ENCODE data around the gene UBE2H. TPM values are rescaled to one million over a fixed set of nuclear protein-coding genes. Genes with fewer than 3 reads are reported as not detected.

The UBE2H gene
- polyA plus RNA-seq, 4 donors: 15.0 to 38.8 (median 18.6) TPM

DNA sequence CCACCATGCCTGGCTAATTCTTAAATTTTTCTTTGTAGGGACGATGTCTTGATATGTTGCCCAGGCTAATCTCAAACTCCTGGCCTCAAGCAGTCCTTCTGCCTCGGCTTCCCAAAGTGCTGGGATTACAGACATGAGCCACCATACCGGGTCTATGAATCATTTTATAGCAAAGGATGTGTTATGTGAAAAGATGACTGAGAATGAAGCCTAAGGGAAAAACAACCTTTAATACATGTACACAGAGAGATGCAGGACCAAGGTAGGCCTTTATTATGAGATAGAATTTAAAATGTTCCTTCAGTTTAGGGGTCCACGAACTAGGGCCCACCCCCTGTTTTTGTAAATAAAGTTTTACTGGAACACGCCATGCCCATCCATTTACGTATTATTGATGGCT lies 41.0 kb downstream of the UBE2H start:
- no peak for FAIRE-seq

DNA sequence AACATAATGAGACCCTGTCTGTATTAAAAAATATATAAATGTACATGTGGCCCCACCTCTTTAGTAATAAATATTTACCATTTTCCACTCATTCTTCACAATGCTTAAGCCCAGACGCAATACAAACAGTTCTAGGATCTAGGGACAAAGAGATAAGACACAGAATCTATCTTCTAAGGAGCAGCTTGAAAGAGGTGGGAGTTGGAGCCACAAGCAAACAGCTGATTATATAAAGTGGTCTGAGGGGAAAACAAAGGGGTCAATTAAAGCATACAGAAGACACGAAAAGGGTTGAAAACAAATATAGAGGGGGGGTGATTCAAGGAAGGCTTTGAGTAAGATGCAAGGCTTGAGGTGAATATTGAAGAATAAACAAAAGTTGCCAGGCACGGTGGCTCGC lies 43.1 kb downstream of the UBE2H start:
- Histone ChIP-seq H3K4me3 (ENCODE audit: low read depth in 1 of 3, low read length in 3 of 3) (no peak overlapping the region), H3K9me3 (ENCODE audit: control insufficient read depth in 2 of 2, insufficient read depth in 1 of 2, low read depth in 1 of 2, low read length in 1 of 2) (no peaks in the 10 kb centered on the region), H3K27ac (ENCODE audit: low read depth in 1 of 3, low read length in 2 of 3) (no peak overlapping the region), H3K36me3 (ENCODE audit: control insufficient read depth in 3 of 3, insufficient read depth in 2 of 3, low read depth in 1 of 3, low read length in 3 of 3) (peaks cover 0 to 11% (median 0%) of the 10 kb centered on the region in 3 donors), H3K4me1 (ENCODE audit: control insufficient read depth in 3 of 3, insufficient read depth in 2 of 3, low read depth in 1 of 3, low read length in 2 of 3) (peaks cover 0 to 15% (median 7%) of the 10 kb centered on the region in 3 donors), H3K27me3 (ENCODE audit: control insufficient read depth in 3 of 3, insufficient read depth in 3 of 3, low read length in 3 of 3) (no peaks in the 10 kb centered on the region)
- DNase-seq (no peak), FAIRE-seq (no peak)
- WGBS, 3 donors: 94 to 95% (median 95%) methylated on average over 4 of the region's 4 CpGs

More for the DNA sequence above, 41.0 kb downstream of the UBE2H start:
- Histone ChIP-seq H3K4me3 (ENCODE audit: low read depth in 1 of 3, low read length in 3 of 3) (no peak overlapping the region), H3K4me1 (ENCODE audit: control insufficient read depth in 3 of 3, insufficient read depth in 2 of 3, low read depth in 1 of 3, low read length in 2 of 3) (peaks cover 2 to 20% (median 4%) of the 10 kb centered on the region in 3 donors), H3K27me3 (ENCODE audit: control insufficient read depth in 3 of 3, insufficient read depth in 3 of 3, low read length in 3 of 3) (no peaks in the 10 kb centered on the region), H3K9me3 (ENCODE audit: control insufficient read depth in 2 of 2, insufficient read depth in 1 of 2, low read depth in 1 of 2, low read length in 1 of 2) (no peaks in the 10 kb centered on the region), H3K27ac (ENCODE audit: low read depth in 1 of 3, low read length in 2 of 3) (no peak overlapping the region), H3K36me3 (ENCODE audit: control insufficient read depth in 3 of 3, insufficient read depth in 2 of 3, low read depth in 1 of 3, low read length in 3 of 3) (peaks cover 0 to 7% (median 0%) of the 10 kb centered on the region in 3 donors)
- no peak for DNase-seq
- WGBS, 3 donors: 95 to 96% (median 95%) methylated on average over 6 of the region's 6 CpGs

DNA sequence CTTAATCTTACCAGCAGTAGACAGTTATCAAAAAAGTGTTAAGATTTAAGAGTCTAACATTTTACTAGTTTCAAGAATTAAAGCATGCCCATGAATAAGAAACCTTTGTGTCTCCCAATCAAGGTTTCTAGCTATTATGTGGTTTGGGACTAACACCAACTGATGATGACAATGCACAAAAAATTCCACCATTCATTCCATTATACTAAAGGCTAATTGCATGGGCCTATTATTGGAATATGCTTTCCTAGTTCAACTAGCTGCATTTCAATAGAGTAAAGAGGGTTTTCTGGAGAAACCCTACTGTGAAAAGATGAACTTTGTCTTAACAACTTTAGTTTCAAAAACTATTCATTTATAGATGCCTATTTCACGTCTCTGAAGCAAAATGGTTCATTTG lies 44.6 kb downstream of the UBE2H start:
- H3K4me1 ChIP-seq (ENCODE audit: control insufficient read depth in 3 of 3, insufficient read depth in 2 of 3, low read depth in 1 of 3, low read length in 2 of 3): peaks cover 0 to 10% (median 7%) of the 10 kb centered on the region in 3 donors
- WGBS, 3 donors: 59 to 74% (median 70%) methylated on average over 1 of the region's 1 CpG
- peaks cover 0 to 15% (median 0%) of the 10 kb centered on the region in 3 donors for H3K36me3 ChIP-seq (ENCODE audit: control insufficient read depth in 3 of 3, insufficient read depth in 2 of 3, low read depth in 1 of 3, low read length in 3 of 3)
- no peak overlapping the region for H3K27ac ChIP-seq (ENCODE audit: low read depth in 1 of 3, low read length in 2 of 3)
- no peaks in the 10 kb centered on the region for H3K27me3 ChIP-seq (ENCODE audit: control insufficient read depth in 3 of 3, insufficient read depth in 3 of 3, low read length in 3 of 3)
- no peak for FAIRE-seq
- H3K9me3 ChIP-seq (ENCODE audit: control insufficient read depth in 2 of 2, insufficient read depth in 1 of 2, low read depth in 1 of 2, low read length in 1 of 2): no peaks in the 10 kb centered on the region
- no peak overlapping the region for H3K4me3 ChIP-seq (ENCODE audit: low read depth in 1 of 3, low read length in 3 of 3)
- DNase-seq: no peak

DNA sequence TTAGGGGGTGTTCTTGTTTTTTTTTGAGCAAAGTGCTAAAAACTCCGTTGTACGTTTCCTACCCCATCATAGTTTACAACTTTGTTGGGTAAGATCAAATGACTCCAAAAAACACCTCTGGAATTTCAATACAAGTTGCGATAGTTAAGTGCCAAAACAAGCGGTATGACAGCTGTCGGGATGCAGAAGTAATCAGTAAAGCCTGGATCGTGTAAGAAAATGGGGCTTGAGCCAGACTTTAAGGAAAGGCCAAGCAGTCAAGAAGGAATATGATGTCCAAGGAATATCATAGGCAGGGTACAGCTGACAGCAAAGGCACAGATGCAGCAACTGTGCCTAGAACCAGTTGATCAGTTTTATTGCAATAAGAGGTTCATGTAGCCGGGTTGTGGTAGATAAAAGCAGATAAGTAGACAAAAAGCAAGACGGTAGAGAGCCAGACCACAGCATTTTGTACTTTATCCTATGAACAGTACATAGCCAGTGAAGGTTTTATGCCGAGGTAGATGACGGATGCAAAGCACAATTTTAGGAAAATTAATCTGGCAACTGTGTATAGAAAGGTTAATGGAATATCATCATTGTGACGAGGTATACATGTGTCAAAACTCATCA lies 45.5 kb downstream of the UBE2H start:
- no peak for FAIRE-seq
- Histone ChIP-seq H3K36me3 (ENCODE audit: control insufficient read depth in 3 of 3, insufficient read depth in 2 of 3, low read depth in 1 of 3, low read length in 3 of 3) (peaks cover 0 to 20% (median 1%) of the 10 kb centered on the region in 3 donors), H3K27ac (ENCODE audit: low read depth in 1 of 3, low read length in 2 of 3) (peak overlapping the region in 1 of 3 donors; percentile 74), H3K9me3 (ENCODE audit: control insufficient read depth in 2 of 2, insufficient read depth in 1 of 2, low read depth in 1 of 2, low read length in 1 of 2) (no peaks in the 10 kb centered on the region), H3K4me3 (ENCODE audit: low read depth in 1 of 3, low read length in 3 of 3) (no peak overlapping the region), H3K27me3 (ENCODE audit: control insufficient read depth in 3 of 3, insufficient read depth in 3 of 3, low read length in 3 of 3) (no peaks in the 10 kb centered on the region), H3K4me1 (ENCODE audit: control insufficient read depth in 3 of 3, insufficient read depth in 2 of 3, low read depth in 1 of 3, low read length in 2 of 3) (peaks cover 2 to 10% (median 7%) of the 10 kb centered on the region in 3 donors)
- WGBS, 3 donors: 20 to 51% (median 36%) methylated on average over 11 of the region's 11 CpGs
- DNase-seq: peak; percentile 14 to 36

DNA sequence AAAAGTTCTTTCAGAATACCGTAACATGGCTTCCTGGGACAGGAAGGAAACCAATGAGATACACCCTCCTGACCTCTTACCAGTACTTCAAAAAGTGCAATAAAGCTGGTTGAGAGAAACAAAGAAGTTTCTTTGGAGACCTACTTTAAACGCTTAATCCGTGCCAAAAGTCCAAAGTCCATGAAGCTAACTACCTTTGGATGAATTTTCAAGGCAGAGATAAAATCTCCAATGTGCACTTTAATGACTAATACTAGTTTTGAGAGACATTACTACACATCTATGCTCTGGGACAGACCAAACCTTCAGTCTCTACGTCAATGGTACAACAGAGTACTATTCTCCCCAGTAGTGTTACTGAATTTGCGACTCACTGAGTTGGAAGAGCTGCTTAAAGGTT lies 46.1 kb downstream of the UBE2H start:
- peak overlapping the region in 2 of 3 donors; percentile 41 to 74 for H3K27ac ChIP-seq (ENCODE audit: low read depth in 1 of 3, low read length in 2 of 3)
- H3K9me3 ChIP-seq (ENCODE audit: control insufficient read depth in 2 of 2, insufficient read depth in 1 of 2, low read depth in 1 of 2, low read length in 1 of 2): no peaks in the 10 kb centered on the region
- peaks cover 2 to 10% (median 7%) of the 10 kb centered on the region in 3 donors for H3K4me1 ChIP-seq (ENCODE audit: control insufficient read depth in 3 of 3, insufficient read depth in 2 of 3, low read depth in 1 of 3, low read length in 2 of 3)
- H3K27me3 ChIP-seq (ENCODE audit: control insufficient read depth in 3 of 3, insufficient read depth in 3 of 3, low read length in 3 of 3): no peaks in the 10 kb centered on the region
- H3K36me3 ChIP-seq (ENCODE audit: control insufficient read depth in 3 of 3, insufficient read depth in 2 of 3, low read depth in 1 of 3, low read length in 3 of 3): peaks cover 0 to 19% (median 1%) of the 10 kb centered on the region in 3 donors
- H3K4me3 ChIP-seq (ENCODE audit: low read depth in 1 of 3, low read length in 3 of 3): no peak overlapping the region
- WGBS, 3 donors: 13 to 43% (median 22%) methylated on average over 5 of the region's 5 CpGs
- no peak for FAIRE-seq
- DNase-seq: peak; percentile 79 to 97

DNA sequence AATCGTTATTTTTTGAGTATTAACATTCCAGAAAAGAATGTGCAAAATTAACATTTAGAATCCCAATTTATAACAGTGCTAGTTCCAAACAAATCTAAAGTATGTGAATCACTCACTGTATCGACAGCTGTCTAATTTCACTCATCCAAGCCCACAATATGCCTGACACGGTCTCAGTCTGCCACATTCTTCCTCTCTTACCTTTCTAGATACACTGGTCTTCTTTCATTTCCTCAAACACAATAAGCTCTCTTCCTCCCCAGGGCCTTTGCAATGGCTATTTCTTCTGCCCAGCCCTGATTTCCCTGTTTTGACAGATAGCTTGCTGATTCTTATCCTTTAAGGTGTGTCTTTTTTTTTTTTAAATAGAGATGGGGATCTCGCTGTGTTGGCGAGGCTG lies 48.8 kb downstream of the UBE2H start:
- H3K4me1 ChIP-seq (ENCODE audit: control insufficient read depth in 3 of 3, insufficient read depth in 2 of 3, low read depth in 1 of 3, low read length in 2 of 3): peaks cover 2 to 10% (median 7%) of the 10 kb centered on the region in 3 donors
- H3K27me3 ChIP-seq (ENCODE audit: control insufficient read depth in 3 of 3, insufficient read depth in 3 of 3, low read length in 3 of 3): no peaks in the 10 kb centered on the region
- H3K4me3 ChIP-seq (ENCODE audit: low read depth in 1 of 3, low read length in 3 of 3): no peak overlapping the region
- DNase-seq (no peak), FAIRE-seq (no peak)
- H3K36me3 ChIP-seq (ENCODE audit: control insufficient read depth in 3 of 3, insufficient read depth in 2 of 3, low read depth in 1 of 3, low read length in 3 of 3): peaks cover 2 to 22% (median 4%) of the 10 kb centered on the region in 3 donors
- 76 to 83% (median 78%) methylated on average over 5 of the region's 5 CpGs for WGBS, 3 donors
- H3K9me3 ChIP-seq (ENCODE audit: control insufficient read depth in 2 of 2, insufficient read depth in 1 of 2, low read depth in 1 of 2, low read length in 1 of 2): no peaks in the 10 kb centered on the region
- no peak overlapping the region for H3K27ac ChIP-seq (ENCODE audit: low read depth in 1 of 3, low read length in 2 of 3)

DNA sequence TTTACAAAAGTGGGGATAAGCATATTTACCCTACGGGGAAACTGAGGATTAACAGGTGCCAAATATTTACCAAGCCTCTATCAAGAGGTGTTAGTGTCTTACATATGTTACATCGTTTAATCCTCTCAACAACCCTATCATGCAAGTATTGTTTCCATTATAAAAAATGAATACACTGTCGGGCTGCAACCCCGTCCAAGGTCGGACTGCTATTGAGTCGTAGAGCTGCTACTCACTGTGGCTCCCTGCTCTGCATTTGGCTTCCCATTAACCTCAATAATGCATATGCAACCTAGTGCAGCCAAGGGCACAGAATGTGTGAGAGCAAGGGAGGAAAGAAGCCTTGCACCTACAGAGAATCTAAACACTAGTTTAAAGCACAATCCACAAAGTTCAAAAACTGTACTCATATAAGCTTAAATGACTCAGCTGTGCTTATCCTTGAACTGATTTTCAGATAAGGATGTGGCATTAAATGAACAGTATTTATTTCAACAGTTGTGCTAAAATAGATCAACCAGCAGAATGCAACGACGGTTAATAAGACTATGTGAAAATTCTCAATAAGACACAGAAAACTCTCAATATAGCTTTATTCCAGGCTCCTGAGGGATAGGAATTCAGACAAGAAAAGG lies 49.9 kb downstream of the UBE2H start:
- no peak overlapping the region for H3K27ac ChIP-seq (ENCODE audit: low read depth in 1 of 3, low read length in 2 of 3)
- DNase-seq: no peak
- no peak for FAIRE-seq
- no peaks in the 10 kb centered on the region for H3K9me3 ChIP-seq (ENCODE audit: control insufficient read depth in 2 of 2, insufficient read depth in 1 of 2, low read depth in 1 of 2, low read length in 1 of 2)
- H3K36me3 ChIP-seq (ENCODE audit: control insufficient read depth in 3 of 3, insufficient read depth in 2 of 3, low read depth in 1 of 3, low read length in 3 of 3): peaks cover 2 to 22% (median 7%) of the 10 kb centered on the region in 3 donors
- no peaks in the 10 kb centered on the region for H3K27me3 ChIP-seq (ENCODE audit: control insufficient read depth in 3 of 3, insufficient read depth in 3 of 3, low read length in 3 of 3)
- 74 to 83% (median 78%) methylated on average over 8 of the region's 8 CpGs for WGBS, 3 donors
- no peak overlapping the region for H3K4me3 ChIP-seq (ENCODE audit: low read depth in 1 of 3, low read length in 3 of 3)
- peaks cover 2 to 10% (median 7%) of the 10 kb centered on the region in 3 donors for H3K4me1 ChIP-seq (ENCODE audit: control insufficient read depth in 3 of 3, insufficient read depth in 2 of 3, low read depth in 1 of 3, low read length in 2 of 3)

DNA sequence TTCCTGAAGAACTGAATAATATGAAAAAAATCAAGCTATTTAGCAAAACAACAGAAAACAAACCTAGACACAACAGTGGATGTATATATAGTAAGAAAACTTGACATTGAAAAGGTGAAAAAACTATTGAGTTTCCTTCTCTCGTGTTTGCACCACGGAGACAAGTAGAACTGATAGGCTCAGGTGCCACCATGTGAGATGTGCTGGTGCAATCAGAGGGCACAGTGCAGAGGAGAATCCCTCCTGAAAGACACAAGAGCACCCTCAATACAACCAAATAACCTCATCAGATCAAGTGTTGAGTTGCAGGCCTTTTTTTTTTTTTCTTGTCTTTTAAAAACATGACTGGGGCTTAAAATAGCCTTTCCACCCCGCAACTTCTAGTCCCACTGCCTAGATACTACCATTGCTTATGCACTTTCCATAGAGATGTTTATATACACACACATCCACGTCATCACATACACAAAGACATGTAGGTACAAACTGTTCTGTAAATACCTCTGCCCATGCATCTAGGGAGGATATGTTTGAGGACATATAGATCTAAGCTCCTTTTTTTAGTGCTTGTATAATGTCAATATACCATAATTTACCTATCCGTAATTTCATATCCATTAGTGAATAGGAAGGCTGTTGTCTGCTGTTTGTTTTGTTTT lies 54.1 kb downstream of the UBE2H start:
- peaks cover 5 to 34% (median 7%) of the 10 kb centered on the region in 3 donors for H3K36me3 ChIP-seq (ENCODE audit: control insufficient read depth in 3 of 3, insufficient read depth in 2 of 3, low read depth in 1 of 3, low read length in 3 of 3)
- H3K27me3 ChIP-seq (ENCODE audit: control insufficient read depth in 3 of 3, insufficient read depth in 3 of 3, low read length in 3 of 3): no peaks in the 10 kb centered on the region
- H3K9me3 ChIP-seq (ENCODE audit: control insufficient read depth in 2 of 2, insufficient read depth in 1 of 2, low read depth in 1 of 2, low read length in 1 of 2): no peaks in the 10 kb centered on the region
- H3K4me1 ChIP-seq (ENCODE audit: control insufficient read depth in 3 of 3, insufficient read depth in 2 of 3, low read depth in 1 of 3, low read length in 2 of 3): peaks cover 0 to 2% (median 0%) of the 10 kb centered on the region in 3 donors
- FAIRE-seq: no peak
- H3K27ac ChIP-seq (ENCODE audit: low read depth in 1 of 3, low read length in 2 of 3): no peak overlapping the region
- no peak for DNase-seq
- no peak overlapping the region for H3K4me3 ChIP-seq (ENCODE audit: low read depth in 1 of 3, low read length in 3 of 3)
- 81 to 87% (median 85%) methylated on average over 5 of the region's 5 CpGs for WGBS, 3 donors

Data from small intestine (tissue), 7 donors.